GM18868 (cell line): ENCODE results near the gene UBE2Q1.

Experiments used
- ATAC-seq: cut with Tn5 transposase; IDR thresholded peaks from one replicate; pipeline ENCODE4 v1.9.1; 2021; ENCODE audit warnings: mild to moderate bottlenecking, moderate library complexity; ENCODE audit not compliant: unreplicated experiment

UBE2Q1 gene

DNA sequence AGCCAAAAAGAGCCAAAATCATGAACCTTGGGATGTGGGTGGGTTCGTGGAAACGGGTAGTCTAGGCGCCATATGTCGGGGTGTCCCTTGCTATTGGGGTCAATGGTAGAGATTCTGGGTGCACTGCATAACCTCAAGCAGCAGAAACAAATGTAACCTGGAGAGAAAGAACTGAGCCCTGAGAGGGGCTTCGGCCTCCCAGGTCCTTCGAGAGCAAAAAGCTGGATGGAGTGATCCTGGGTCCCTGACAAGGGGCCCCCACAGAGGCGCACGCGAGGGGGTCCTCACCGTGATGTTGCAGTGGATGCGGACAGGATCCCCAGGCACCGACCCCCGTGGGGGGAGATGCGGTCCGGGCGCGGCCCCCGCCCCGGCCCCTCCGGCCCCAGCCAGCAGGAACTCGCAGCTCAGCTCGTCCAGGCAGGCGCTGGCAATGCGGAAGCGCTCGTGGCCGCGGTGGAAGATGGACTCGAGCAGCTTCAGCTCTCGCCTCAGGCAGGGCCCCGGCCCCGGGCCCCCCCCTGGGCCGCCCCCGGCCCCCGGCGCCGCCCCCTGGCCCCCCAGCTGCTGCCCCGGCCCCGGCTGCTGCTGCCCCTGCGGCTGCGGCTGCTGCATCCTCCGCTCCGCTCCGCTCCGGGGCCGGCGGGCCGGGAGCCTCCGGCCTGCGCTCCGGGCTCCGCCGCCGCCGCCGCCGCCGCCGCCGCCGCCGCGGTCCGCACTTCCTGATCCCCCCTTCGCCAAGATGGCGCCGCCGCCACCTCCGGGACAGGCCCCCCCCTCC, at the start of gene UBE2Q1:
Gene UBE2Q1 (minus strand): TSS at position 724 of the 781 bp plus-strand sequence. CDS start 109 bp downstream, at position 615.
- ATAC-seq: no peak

DNA sequence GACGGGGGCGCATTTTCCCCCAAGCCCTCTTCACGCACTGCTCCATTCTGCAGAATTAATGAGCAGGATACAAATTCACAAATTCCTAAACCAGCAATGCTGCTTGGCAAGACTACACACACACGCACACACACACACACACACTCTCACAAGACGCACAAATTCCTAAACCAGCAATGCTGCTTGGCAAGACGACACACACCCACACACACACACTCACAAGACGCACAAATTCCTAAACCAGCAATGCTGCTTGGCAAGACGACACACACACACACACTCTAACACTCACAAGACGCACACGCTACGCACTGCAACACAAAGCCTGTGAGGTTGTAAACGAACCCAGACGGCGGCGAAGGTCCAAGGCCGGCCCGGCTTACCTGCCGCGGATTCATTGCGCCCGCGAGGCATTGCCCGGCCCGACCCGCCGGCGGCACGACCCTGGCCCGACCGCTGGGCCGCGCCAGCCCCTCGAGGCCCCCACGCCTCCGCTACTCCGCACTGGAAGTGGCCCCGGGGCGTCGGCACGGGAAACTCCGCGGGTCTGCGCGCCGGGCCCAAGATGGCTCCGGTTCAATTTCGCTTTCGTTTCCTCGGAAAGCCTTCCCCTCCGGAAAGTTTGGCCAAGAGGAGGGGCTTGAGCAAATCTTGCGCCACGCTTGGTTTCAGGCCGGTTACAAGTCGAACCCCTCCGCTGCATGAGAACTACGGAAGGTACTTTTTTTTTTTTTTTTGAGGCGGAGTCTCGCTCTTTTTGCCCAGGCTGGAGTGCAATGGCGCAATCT, 49.3 kb upstream of the UBE2Q1 start, which contains the start of gene ADAR:
Gene ADAR (minus strand): TSS at position 578 of the 788 bp plus-strand sequence. CDS start 180 bp downstream, at position 398.
- ATAC-seq: peak; percentile 70

DNA sequence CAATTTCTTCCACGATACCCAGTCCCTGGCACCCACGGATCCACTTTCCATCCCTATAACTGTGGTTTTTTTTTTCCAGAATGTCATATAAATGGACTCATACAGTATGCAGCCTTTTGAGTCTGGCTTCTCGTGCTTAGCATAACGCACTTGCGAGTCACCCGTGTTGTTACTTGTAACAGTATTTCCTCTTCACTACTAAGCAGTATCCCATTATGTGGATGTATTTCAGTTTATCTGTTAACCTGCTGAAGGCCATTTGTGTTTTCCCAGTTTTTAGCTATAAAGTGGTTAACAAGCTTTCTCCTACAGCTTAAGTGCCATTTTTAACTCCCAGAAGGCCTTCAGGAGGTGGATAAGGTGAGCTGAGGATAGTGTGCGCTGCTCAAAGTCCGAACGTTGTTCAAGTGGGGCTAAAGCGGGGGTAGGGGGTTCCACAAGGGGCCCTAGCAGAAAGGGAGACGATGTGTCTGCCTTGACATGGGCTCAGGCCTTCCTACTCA, 48.7 kb upstream of the UBE2Q1 start:
- no peak for ATAC-seq

DNA sequence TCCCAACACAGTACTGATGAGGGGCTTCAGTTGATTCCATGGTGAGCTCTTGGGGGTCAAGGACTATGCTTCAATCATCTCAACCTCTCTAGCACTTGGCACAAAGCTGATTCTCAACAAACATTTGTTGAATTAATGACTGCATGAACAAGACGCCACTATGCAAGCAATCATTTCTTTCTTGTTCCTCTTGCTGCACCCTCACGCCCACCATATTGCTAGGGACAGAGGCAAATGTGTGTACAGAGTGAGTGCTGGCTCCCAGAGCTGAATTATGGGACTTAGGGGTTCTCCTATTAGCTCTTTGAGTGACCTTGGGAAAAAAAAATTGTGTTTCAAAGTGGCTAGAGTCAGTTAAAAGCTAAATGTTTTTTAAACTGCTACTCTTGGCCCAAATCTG, 47.1 kb upstream of the UBE2Q1 start:
- no peak for ATAC-seq

DNA sequence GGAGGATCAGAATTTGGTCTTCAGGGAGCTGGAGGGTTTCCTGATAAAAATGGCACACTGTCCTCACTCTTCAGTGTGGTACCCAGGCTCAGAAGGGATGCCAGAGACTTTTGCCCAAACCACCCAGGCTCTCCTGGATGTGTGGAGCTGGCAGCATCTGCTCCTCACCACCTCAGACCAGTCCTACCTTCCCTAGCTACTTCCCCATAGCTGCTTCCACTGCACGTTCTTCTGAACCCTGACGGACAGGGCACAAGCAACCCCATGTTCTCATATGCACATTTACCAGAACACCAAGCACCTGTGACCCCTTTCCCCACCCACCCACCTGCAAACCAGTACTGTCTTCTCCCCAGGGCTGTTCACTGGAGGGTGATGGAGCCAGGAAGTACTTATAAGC, 44.9 kb upstream of the UBE2Q1 start:
- no peak for ATAC-seq

DNA sequence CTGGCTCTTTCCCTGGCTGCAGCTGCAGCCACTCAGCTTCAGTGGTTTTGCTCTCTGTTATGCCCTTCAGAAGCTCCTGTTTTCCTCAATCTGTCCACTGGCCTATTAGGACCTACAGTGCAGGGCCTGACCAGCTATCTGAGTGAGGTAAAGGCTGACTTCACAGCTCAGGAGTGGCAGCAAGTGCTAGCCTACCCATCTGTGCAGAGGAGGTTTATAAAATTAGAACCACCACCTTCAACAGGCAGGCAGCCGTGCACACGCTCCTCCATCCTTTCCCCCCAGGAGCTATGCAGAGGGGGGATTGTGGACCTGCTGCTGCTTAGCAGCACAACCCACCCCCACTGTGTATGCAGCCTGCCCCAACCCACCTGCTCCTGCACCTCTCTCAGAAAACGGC, 41.2 kb upstream of the UBE2Q1 start:
- no peak for ATAC-seq

DNA sequence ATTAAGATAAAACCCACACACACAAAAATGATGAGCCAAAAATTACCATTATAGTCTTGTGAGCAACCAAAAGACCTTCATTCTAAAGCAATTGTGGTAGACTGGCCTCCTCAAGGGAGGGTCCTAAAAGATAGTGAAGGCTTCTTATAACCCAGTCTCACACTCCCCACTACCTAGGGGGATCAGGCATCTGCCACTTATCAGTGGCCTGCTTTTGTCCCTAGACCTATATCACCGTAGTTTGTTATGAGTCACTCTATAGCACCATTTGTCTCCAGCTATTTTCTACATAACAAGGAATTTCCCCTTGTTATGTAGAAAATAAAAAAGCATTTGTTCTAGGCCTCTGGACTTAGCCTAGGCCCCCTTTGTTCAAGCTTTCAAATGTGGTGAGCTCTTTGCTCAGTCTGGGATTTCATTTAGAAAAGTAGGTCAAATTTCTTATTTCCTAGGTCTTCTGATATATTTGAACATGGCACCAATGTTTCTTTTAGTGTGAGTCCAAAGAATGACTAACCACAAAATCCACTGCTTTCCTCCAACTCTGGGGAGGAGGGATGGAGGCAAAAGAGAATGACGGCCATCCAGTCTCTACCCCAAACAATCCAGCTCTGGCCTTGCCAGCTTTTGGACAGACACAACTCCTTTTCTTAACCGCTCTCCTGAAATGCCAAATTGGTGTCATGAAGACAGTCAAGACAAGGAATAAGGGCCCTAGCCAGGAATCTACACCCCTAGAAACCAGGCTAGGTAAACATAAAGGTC, 40.6 kb upstream of the UBE2Q1 start:
- no peak for ATAC-seq

DNA sequence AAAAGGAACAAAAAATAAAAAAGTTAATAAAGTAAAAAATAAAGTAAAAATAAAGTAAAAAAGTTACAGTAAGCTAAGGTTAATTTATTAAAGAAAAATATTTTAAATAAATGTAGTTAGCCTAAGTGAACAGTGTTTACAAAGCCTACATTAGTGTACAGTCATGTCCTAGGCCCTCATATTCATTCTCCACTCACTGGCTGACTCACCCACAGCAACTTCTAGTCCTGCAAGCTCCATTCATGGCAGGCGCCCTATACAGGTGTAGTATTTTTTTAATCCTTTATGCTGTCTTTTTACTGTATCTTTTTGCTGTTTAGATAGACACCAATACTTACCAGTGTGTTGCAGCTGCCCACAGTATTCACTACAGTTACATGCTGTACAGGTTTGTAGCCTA, 37.2 kb upstream of the UBE2Q1 start:
- no peak for ATAC-seq

DNA sequence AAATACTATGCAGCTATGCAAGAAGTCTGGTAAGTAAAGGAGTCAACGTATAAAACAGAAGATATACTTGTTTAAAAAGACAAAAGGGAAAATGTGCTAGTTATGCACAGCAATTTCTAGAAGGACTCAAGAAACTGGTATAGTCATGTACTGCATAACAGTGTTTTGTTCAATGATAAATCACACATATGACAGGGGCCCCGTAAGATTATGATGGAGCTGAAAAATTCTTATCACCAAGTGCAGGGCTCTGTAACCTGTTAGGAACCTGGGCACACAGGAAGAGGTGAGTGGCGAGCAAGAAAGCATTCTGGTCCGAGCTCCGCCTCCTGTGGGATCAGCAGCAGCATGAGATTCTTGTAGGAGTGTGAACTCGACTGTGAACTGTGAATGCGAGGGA, 36.3 kb upstream of the UBE2Q1 start:
- ATAC-seq: no peak

DNA sequence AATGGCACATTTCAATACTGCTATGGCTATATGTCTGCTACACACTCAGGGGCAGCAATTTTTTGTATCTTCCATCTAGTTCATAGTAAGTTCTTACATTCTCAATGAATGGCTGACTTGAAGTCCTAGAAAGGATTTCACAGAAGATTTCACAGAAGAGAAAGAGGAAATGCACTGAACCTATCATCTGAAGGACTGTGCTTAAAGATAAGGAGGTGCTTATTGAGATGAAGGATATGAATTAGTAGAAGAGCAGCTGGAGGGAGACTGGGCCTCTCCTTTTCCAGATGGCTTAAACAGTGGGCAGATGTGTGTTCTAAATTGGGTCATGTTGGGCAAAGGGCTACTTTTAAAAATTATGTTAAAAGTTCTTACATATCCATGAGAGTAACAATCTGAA, 34.9 kb upstream of the UBE2Q1 start:
- ATAC-seq: no peak

DNA sequence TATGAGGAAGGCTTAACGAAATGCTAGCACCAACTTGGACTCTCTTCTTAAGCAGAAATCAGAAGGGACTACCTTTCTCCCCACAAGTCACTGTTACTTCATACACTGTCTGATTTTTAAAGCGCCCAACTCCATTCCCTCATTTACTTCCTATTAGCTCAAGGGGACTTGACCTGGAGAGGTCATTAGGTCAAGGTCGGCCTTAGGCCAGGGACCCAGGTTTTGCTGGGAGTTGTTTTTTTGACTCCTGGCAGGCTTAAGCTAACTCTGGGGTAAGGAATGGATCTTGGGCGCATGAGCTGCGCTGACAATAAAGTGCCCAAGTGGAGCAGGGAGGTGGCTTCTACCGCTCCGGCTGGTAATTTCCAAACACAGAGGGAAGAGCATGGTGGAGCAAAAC, 32.7 kb upstream of the UBE2Q1 start:
- no peak for ATAC-seq

DNA sequence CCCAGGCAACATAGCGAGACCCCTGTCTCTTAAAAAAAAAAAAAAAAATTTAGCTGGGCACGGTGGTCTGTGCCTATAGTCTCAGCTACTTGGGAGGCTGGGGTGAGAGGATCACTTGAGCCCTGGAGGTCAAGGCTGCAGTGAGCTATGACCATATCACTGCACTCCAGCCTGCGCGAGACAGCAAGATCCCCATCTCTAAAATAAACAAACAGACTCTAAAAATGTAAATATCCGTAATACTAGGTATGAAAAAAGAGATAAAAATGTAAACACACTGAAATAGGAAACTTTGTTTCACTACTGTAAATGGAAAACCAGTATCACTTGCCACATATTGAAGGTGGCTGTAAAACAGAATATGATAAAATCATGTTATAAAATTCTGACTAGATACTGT, 32.3 kb upstream of the UBE2Q1 start:
- ATAC-seq: no peak

DNA sequence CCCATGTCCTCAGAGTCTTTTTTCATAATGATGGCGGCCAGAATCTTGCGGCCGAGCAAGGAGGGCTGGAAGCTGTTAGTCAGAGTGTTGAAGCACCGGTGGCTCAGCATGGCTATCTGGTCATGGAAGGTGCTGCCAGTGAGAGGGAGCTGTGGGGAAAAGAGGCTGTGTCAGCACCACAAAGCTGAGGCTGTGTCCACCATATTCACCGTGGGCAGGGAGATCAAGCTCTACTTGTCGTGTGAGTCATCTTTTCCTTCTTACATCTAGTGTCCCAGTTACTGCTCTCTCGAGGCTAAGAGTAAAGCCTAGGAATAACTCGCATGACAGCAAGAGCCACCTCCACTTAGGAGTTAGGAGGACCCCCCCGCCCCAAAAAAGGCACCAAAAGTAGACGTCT, 31.3 kb upstream of the UBE2Q1 start:
- ATAC-seq: no peak

DNA sequence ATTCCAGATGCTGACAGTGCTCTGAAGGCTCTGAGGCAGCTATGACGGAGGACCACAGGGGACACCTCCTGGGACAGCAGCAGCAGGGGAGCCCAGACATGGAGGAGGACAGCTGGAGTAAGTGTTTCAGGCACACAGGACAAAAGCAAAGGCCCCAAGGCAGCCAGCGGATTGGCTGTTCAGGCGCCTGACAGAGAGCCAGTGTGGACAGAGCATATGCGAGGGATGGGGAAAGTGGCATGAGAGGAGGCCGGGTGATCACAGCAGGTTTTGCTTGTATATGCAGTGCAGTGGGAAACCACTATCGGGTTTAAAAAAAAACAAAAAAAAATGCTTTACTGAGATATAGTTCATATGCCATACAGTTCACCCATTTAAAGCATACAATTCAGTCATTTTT, 28.2 kb upstream of the UBE2Q1 start:
- ATAC-seq: no peak

DNA sequence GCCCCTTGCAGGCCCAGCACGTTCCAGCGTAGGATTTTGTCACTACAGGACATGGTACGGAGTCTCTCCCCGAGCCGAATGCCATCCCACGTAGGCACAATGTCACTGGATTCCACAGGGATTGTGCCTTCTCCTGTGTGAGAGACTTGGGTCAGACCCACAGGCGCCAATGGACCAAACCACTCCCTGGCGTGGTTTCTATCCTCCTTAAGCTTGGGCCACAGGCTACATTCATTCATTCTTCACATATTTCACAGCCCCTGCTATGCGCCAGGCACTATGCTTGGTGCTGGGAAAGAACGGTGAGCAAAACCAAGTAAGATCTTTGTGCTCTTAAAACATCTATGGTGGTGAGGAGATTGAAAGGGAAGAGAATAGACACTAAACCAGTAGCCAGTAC, 27.8 kb upstream of the UBE2Q1 start:
- ATAC-seq: no peak

DNA sequence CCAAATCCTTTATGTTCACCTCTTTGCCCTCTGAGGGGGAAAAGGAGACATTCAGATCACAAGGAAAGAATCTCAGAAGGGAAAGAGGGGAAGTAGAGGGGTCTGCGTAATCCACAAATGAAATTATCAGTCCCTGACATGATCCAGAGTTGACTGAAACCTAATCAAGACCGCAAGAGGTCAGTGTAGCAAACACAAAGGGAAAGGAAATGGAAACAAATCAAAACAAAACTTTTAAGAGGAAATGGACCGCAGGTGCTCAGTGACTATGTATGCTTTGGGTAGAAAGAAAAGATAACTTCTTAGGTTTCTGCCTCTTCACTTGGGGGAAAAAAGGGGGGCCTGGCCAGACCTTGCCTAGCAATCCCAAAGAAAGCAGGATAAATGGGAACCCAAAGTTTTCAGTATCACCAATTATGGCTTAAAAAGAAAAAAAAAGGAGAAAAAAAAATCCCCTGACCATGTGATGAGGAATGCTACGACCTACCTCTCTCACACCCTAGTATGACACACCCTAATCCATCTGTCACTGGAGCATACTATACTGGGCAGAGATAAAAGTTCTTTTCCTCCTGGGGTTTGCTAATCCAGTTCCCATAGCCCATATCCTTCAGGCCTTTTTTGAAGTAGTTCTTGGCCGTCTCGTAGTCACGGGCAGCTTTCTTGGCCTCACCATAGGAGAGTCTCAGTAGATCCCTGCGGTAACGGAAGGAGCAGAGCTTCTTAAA, 26.0 kb upstream of the UBE2Q1 start:
- no peak for ATAC-seq

DNA sequence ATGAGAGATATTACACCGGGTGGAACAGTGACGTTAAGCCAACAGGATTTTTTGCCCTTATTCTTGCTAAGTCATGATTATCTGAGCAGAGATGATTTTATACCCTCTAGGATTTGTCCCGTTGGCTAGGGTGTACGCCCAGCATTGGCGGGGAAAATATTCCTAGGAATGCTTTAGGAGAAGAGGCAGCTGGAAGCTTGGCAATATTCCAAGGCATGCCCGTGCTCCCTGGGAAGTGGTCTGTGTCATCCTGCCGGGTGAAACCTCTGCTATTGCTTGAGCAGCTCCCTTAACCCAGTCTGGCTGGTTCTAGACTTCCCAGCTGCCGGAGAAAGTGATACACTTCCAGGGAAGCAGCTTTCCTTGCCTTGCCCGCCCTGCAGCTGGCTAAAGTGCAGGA, 25.3 kb upstream of the UBE2Q1 start:
- no peak for ATAC-seq

DNA sequence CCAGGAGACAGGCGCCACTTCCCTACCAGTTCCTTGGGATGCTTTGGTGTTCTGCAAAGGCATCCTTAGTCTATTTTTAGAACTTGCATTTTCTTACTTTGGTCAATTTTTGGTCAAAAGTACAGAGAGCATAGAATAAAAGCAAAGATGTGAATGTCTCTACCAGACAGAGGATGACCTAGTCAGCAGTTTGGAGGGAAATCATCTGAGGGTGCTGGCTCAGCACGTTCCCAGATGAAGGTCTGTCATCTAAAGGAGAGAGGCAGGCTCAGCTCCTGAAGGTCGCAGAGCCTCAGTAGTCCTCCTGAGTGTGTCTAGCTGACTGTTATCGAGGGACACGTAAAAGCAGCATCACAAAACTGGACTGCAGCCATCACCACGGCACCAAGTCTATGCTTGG, 24.4 kb upstream of the UBE2Q1 start:
- no peak for ATAC-seq

DNA sequence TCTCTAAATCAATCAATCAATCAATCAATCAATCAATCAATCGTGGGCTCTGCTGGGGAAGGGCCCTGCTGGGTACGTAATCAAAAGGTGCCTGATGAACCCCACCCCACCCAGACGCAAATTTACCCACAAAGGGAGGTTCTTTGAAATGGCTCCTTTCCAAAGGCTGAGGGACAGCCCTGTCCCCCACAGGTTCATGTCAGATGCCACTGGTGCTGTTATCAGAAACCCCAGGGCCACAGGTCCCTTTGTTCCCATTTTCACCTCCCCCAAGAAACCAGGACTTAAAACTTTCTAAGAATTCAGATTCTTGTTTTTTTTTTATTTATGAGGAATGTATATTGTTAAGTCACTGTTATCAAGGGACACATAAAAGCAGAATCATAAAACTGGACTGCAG, 23.3 kb upstream of the UBE2Q1 start:
- no peak for ATAC-seq

DNA sequence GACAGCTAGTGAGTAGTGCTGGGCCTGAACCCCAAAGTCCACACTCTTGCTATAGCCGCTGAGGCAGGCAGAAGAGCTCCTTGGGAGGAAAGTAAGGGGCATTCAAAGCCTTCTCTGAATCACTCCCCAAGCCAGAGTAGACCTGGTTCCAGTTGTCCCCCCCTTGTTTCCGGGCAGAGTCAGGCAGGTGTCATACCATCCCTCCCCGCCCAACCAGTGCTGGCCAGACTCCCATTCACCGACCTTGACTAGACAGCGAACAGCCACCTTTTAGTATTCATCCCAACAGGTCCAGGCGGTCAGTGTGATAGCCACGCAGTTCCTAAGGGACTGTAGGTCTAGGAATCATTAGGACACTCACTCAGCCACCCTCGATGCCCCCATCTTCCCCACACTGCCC, 20.9 kb upstream of the UBE2Q1 start:
- ATAC-seq: no peak

DNA sequence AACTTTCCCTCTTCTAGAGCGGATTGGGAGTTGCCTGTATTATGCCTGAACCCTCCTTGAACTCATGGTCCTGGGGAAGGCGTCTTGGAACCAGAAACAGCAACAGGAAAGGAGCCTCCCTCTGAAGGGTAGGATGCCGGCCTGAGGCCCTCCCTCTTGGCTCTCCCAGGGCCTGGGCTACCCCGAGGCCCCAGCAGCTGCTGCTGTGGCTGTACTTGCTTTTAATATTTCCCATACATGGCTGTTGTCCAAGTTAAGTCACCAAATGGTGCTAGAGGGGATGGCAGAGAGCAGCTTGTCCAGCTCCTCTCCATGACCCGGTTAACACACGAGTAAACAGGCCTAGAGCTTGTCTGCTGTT, 19.6 kb upstream of the UBE2Q1 start:
- ATAC-seq: no peak
